Dermis microvascular lymphatic vessel endothelial cell (primary cell): ENCODE measurements around the gene MPND. TPM values are rescaled to one million over a fixed set of nuclear protein-coding genes. Genes with fewer than 3 reads are reported as not detected.
"Not testable (repeated sequence)": the region's sequence is repeated elsewhere in the genome, so short reads cannot be mapped to it uniquely, and the experiment has no call there.

Experiments
- DNase-seq, 2 donors: peaks; one replicate each; pipeline versions ENCODE4 v3.0.0 to v3.0.0-alpha.2; 2010; ENCODE audit warnings: low read depth in 2 of 2
- total RNA-seq: library from RNA; depleted of rRNA; stranded (reverse); fragments of >200 nt; gene quantifications from 2 replicates; pipeline ENCODE4 v1.2.1, GENCODE V29; 2014

Gene MPND
- total RNA-seq, 1 donor from 2014 or later: 5.8 TPM

DNA sequence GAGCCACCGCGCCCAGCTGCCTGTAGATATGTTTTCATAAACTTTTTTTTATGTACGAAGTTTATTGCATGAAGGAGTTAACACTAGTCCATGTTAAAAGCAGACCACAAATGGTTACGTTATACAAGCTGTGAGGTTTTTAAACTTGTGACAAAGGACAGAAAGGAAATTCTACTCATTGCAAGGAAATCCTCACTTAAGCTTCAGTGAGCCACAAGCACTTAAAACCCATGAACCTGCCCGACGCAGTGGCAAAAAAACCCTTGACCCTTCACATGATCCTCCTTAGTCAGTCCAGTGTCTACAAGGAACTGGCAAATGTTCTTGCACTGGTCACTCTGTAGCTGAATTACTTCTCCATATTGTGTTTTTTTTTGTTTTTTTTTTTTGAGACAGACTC lies 4.2 kb downstream of the MPND start:
- DNase-seq: no peak

DNA sequence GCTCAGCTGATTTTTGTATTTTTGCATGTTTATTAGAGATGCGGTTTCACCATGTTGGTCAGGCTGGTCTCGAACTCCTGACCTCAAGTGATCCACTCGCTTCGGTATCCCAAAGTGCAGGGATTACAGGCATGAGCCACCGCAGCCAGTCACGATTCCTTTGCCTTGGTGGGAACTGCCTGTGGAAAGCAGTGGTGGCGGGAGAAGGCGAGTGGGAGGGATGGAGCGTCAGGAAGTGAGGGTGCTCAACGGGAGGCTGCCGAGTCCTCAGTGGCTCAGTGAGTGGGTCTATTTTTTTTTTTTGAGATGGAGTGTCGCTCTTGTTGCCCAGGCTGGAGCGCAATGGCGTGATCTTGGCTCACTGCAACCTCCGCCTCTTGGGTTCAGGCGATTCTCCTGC lies 5.9 kb downstream of the MPND start:
- not testable (repeated sequence) for DNase-seq

DNA sequence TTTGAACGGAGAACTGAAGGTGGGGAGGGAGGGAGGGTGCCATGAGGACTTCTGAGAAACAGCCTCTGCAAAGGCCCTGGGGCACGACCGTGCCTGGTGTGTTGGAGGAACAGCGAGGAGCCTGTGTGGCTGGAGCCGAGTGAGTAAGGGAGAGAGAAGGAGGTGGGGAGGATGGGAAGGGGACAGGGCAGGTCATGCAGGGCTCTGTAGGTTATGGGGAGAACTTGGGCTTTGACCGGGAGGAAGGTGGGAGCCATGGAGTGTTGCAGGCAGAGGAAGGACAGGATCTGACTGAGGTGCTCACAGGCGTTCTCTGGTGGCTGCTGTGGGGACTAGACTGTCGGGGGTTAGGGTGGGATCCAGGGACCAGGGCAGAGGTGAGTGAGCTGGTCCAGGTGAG lies 6.7 kb downstream of the MPND start:
- no peak for DNase-seq

DNA sequence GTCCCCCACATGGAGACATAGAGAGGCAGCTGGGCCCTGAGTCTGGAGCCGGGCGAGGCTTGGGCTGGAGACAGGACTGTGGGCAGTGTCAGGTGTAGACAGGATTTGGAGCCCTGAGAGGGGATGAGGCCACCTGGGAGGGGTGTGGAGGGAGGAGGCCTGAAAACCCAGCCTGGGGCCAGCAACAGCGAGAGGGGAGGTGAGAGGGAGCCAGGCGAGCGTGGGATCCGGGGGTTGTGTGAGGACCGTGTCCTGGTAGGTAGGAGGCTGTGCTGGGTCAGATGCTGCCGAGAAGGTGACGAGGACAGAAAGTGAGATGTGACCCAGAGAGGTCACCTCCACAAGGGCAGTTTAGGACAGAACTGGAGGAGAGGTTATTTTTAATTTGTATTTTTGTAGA lies 7.4 kb downstream of the MPND start:
- DNase-seq: no peak

DNA sequence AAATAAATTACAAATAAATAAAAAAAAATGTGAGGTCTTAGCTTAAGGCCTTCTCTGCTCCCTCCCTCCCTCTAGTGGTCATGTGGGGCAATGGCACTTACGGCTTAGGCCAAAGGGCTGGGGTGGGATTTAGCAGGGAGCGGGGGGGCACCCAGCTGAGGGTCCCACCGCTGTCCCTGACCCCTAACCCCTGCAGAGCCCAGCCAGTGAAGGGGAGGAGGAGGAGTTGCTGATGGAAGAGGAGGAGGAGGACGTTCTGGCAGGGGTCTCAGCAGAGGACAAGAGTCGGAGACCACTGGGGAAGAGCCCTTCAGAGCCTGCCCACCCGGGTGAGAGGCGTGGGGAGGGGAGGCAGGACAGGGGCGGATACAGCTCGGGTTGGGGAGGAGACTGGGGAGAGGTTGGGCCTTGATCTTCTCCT lies 9.3 kb downstream of the MPND start:
- DNase-seq: peak; percentile 59 to 75

DNA sequence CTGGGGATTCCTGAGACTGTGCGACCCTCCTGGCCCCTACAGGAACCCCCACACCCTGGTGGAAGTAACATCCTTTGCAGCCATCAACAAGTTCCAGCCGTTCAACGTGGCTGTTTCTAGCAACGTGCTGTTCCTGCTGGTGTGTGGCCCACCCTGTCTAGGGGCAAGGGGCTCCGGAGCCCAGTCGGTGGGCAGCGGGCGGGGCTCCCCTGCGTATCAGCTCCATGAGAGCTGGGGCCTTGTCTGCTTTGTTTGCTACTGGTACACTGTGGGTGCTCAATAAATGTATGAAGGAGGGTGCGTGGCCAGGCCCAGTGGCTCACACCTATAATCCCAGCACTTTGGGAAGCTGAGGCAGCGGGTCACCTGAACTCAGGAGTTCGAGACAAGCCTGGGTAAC lies 10.9 kb downstream of the MPND start:
- DNase-seq: no peak

DNA sequence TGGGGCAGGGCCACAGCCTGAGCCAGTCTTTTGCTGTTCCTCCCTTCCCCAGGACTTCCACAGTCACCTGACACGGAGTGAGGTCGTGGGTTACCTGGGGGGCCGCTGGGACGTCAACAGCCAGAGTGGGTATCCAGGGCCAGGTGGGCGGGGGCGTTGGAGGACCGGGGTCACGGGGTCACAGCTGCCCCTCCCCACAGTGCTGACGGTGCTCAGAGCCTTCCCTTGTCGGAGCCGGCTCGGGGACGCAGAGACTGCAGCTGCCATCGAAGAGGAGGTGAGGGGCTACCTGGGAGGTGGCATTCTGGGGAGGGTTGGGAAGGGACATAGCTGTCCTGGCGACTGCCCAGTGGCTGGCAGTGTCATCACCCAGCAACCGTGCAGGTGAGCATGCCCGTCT lies 11.5 kb downstream of the MPND start:
- no peak for DNase-seq

DNA sequence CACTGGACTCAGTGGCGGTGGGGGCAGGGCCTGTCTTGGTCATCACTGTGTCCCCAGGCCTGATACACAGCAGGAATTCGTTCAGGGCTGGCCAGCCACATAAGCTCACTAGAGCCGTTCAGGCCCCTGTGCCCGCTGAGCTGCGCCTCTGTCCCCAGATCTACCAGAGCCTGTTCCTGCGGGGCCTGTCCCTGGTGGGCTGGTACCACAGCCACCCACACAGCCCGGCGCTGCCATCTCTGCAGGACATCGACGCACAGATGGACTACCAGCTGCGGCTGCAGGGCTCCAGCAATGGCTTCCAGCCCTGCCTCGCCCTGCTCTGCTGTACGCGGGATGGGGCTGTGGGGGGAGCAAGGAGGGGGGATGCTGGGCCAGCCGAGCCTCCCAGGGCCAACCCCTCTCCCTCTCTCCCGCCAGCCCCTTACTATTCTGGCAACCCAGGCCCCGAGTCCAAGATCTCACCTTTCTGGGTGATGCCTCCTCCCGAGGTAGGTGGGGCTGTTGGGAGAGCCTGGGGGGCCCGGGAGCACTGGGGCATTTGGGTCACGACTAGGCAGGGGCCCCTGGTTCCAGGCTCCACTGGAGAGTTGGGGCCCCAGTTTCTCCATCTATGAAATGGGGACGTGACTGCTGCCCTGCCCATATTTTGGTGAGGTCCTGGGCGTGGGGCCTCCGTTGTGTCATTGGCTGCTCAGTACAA lies 13.9 kb downstream of the MPND start:
- DNase-seq: no peak

DNA sequence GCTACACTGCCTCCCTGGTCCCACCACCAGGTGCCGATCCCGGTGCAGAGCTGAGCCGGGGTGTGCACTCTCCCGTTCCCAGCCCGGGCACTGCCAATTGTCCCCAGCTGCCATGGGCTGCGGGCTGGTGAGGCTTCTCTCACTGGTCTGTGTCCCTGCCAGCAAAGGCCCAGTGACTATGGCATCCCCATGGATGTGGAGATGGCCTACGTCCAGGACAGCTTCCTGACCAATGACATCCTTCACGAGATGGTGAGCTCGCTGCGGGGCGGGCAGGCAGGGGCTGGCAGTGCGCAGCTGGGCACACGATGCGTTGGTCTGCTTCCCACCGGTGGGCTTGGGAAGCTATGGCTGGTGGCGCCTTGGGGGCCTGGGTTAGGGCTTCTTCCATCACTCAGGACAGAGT lies 14.6 kb downstream of the MPND start:
- no peak for DNase-seq

DNA sequence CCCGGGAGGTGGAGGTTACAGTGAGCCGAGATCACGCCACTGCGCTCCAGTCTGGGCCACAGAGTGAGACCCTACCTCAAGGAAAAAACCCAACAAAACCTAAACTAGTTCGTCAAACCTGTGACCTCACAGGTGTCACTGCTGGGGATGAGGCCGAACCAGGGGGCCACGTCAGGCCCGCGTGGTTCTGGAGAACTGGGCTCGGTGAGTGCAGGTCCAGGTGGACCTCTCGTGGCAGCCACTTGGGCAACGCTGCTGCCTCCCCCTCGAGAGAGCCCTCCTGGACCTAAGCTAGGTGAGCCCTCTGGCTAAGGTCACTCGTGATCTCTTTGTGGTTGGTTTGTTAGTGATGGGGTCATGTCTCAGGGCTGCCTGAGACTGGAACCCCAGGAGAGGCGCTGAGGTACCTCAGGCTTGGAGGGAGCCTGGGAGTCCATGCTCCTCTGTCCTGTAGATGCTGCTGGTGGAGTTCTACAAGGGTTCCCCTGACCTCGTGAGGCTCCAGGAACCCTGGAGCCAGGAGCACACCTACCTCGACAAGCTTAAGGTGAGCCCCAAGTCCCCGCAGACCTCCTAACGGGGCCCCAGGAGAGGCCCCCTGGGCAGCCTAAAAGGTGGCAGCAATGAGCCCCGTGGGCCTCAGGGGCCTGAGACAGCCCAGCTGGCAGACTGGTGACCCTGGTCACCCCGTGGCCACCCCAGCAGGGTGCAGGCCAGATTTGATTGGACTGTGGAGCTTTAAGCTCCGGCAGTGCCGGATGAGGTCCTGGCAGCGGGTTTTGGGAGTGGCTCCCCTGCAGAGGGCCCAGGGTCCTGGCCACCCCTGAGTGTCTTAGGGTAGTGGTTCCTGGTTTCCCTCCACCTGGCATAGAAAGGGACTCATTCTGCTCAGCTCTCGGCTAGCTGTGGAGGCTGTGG lies 15.6 kb downstream of the MPND start:
- no peak for DNase-seq

DNA sequence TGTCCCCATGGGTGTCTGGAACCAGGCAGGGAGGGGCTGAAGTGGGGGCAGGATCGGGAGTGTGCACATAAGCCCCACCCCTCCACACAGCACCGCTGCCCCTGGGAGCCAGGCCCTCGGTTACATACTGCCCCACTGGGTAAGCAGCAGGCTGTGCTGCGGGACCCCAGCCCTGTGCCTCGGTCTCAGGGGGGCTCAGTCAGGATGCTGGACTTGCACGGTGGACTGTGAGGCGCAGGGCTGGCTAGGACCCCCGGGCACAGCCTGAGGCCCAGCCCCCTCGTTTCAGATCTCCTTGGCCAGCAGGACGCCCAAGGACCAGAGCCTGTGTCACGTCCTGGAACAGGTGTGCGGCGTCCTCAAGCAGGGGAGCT lies 16.3 kb downstream of the MPND start:
- no peak for DNase-seq

DNA sequence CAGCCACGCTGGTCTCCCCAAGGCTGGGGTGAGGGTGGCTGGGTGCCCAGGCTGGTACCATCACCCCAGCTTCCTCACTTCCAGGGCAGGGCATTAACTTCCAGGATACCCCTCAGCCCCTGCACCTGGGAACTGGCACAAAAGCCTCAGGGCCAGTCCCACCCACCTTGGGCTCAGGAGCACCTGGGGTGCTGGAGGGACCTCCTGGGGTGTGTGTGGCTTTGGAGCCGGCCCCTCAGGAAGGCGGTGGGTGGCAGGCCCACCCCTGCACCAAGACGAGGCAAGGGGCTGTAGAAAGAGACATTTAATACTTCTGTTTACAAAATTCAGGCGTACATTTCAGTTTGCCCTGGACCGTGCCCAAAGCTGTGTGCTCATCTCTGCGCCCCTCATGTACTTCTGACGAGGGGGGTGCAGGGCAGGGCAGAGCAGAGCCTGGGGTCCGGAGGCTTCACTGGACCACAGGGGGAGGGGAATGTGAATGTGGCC lies 16.8 kb downstream of the MPND start:
- DNase-seq: no peak

DNA sequence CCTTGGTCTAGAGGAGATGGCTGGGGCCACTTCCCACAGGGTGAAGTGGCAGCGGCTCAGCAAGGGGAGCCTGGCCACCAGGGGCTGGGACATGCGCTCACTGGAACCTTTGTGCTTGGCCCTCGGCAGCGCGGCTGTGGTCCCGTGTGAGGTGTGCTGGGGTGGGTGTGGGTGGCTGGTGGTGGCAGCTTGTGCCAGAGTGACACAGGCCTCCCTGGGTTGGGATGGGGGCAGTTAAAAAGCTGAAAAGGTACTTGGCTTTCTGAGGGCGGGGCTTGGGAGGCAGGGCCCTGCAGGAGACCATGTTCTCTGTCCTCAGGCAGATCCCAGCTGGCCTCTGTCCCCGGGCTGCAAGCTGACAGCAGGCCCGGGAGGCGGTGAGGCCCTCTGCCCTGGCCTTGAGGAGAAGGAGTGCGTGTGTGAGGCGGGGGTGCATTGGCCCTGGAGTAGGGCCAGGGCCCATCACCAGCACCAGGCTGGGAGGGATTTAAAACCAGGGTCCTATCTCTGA lies 17.3 kb downstream of the MPND start:
- no peak for DNase-seq

DNA sequence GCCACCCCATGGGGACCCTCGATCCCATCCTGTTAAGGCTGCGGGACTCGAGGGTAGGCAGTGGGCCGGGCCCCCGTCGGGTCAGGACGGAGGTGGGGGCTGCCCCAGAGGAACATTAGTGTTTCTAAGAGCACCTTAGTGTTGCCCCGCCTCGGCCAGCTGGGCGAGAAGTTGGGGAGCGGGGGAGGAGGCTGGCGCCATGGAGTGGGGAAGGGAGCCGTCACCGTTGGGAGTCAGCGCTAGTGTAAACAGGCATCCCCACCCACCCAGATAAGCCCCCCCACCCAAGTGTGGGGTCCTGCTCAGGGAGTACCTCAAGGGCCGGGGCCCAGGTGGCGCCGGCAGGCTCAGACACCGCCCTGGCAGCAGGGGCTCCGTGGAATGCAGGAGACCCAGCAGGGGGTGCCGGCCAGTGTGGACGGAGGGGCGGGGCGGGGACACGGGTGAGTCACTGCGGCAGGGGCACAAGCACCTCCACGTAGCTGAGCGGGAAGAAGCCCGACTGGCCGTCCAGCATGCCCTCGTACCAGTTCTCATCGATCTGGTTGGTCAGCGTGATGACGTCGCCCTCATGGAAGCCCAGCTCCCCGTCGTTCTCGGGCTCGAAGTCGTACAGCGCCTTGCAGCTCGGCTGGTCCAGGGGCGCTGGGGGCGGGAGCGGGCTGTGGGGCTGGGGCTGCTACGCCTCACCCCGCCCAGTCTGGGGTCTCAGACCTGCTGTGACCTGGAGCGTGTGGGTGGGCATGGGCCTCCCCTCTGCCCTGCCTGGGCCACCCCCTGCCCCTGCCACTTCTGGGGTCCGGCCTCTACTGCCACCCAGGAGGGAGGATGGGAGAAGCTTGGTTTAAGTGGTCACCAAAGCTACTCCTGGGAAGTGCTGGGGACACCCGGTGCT lies 18.0 kb downstream of the MPND start:
- DNase-seq: no peak

DNA sequence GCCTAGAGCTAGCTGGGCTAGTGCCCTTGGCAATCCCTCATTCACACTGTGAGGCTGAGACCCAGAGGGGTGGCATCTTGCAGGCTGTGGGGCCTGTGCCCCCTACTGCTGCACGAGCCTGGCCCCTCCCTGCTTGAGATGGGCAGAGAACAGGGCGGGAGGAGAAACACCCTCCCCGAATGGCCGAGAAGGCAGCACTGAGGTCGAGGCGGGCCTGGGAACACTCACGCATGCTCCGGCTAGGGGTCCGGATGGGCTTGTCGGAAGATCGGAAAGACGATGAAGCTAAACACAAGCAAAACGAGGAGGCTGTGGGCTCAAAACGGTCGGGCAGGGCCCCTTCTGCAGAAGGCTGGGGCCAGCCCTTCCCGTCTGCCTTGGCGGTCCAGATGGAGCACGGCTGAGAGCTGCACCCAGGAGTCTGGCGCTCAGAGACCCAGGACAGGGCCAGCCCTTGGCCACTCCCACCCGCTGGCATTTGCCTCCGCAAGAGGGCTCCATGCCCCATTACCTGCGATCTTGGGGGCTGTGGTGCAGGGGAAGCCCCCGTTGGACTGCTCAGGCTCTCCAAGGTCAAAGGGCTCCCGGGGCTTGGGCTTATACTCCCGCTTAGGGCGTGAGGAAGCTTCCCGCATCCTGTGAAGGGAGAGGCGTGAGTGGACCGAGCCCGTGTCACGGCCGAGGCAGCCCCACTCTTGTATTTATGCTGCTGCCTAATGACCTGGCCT lies 18.9 kb downstream of the MPND start:
- DNase-seq: no peak

DNA sequence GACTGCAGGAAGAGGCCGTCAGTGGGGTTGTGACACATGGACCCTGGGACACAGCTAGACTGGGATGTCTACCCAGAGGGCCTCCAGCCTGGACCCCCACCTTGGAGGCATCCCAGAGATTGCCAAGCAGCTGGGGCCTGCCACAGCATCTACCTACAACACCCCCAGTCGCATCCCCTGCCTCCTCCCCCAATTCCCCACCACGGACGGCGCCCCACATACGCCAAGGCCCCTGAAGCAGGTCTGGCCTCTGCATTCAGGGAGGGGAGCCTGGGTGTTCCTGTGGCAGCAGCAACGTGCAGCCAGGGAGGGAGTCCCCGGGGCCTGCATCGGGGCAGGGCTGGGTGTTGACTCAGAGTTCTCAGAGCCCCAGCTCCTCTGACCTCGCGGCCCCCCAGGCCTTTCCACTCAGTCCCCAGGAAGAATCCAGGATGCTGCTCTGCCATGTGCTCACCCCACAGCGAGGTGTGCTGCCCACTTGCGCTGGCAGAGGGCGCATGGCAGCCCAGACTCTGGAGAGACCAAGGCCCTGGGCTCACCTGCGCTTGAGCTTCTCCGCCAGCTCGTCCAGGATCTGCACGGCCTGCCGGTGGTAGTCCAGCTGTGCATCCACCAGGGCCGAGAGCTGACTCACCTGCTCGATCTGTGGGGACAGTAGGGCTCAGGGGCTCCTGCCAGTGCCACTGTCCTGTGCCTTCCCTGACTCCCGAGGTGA lies 19.6 kb downstream of the MPND start:
- DNase-seq: no peak

DNA sequence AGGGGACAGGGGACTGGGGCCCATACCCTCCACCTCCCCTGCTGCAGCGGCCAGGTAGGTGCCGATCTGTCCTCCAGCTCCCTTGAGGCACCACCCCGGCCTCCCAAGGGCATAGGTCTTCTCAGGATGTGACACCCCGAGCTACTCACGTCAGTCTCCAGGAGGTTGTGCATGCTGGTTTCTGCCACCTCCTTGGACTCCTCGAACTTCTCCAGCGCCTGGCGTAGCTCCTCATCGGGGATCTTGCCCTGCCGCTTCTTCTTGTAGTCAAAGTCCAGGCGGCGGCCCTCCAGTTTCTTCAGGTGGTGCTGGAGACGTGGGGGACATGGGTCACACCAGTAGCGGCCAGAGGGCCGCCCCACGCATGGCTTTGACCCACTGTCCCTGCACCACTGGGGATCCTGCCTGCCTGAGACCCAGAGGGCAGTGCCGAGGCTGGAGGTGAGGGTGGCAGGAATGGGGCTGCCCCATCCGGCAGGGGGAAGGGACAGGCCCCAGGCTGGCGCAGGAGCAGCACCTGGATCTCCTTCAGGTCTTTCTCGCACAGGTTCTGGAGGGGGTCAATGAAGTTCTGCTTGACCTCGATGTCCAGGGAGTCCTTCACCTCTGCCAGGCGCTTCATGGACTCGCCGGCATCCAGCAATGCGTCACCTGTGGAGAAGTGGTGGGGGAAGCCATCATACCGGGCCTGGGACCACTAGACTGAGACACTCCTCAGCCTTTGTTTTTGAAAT lies 20.4 kb downstream of the MPND start:
- no peak for DNase-seq

DNA sequence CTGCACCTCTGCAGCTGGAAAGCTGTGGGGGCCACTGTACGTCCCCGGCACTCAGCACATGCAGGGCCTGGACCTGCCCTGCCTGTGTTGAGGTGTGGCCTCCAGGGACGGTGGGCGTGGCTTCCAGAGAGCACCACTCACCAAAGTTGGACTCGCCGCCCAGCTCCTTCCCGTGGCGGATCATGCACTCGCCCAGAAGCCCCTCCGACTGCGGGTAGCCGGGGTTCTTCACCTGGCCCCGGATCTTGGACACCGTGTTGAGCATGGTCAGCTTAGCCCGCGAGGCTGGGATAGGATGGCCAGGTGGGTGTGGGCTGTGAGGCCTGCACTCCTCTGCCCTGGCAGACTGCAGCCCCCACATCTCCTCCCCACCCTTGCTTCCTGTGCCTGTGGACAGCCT lies 22.0 kb downstream of the MPND start:
- DNase-seq: no peak
